IMR-90 (cell line): ENCODE measurements around the gene DUS1L. TPM values are rescaled to one million over a fixed set of nuclear protein-coding genes. Genes with fewer than 3 reads are reported as not detected.

Experiments
- ATAC-seq: fragments of 200-7000 bp; cut with Tn5 transposase; 2 replicates; pipeline ENCODE4 v1.9.1; 2020; ENCODE audit warnings: low read depth, mild to moderate bottlenecking, moderate library complexity
- BruUV-seq: library from RNA; stranded (reverse); fragments of 400-500 nt; replicated peaks from 2 replicates; lab custom pipeline; 2021; lab: Mats Ljungman, UMichigan
- CTCF ChIA-PET: fragments of 300-600 bp; formaldehyde crosslinking; extraction: SDS; loops from one replicate; lab custom pipeline; 2021; ENCODE audit warnings: antibody characterized with exemption; lab: Yijun Ruan, JAX
- POLR2A ChIA-PET: fragments of 300-600 bp; sonication (Branson Sonifier 250); formaldehyde crosslinking; loops from one replicate; lab custom pipeline; 2022; ENCODE audit warnings: antibody characterized with exemption; ENCODE audit not compliant: unreplicated experiment; lab: Charles Lee
- DNase-seq: peaks from one replicate; pipeline ENCODE4 v3.0.0; 2013
- H2AFZ ChIP-seq: replicated peaks from 2 replicates; pipeline ENCODE3; 2013; ENCODE audit warnings: low read length, mild to moderate bottlenecking; ENCODE audit not compliant: poor library complexity
- H2AK5ac ChIP-seq: 2 replicates; pipeline ENCODE4 v1.6.1; 2013; ENCODE audit warnings: low read depth, low read length, inconsistent platforms
- H2AK9ac ChIP-seq: replicated peaks from 2 replicates; pipeline ENCODE3; 2013; ENCODE audit warnings: mild to moderate bottlenecking, low read depth, low read length, moderate library complexity; ENCODE audit not compliant: poor library complexity
- H2BK120ac ChIP-seq: 2 replicates; pipeline ENCODE4 v1.6.1; 2013; ENCODE audit warnings: low read depth, low read length, inconsistent platforms
- H2BK15ac ChIP-seq: 3 replicates; pipeline ENCODE4 v1.6.1; 2013; ENCODE audit warnings: low read depth, low read length, inconsistent platforms
- H2BK20ac ChIP-seq: 2 replicates; pipeline ENCODE4 v1.6.1; 2013; ENCODE audit warnings: low read depth, mild to moderate bottlenecking, inconsistent platforms, low read length, moderate library complexity
- H2BK5ac ChIP-seq: 2 replicates; pipeline ENCODE4 v1.6.1; 2013; ENCODE audit warnings: mild to moderate bottlenecking, low read depth, low read length, inconsistent platforms; ENCODE audit not compliant: poor library complexity, severe bottlenecking
- H3K14ac ChIP-seq: replicated peaks from 2 replicates; pipeline ENCODE4 v1.6.1; 2013; ENCODE audit warnings: low read depth, low read length, inconsistent platforms
- H3K18ac ChIP-seq: 2 replicates; pipeline ENCODE4 v1.6.1; 2013; ENCODE audit warnings: low read depth, low read length, control low read depth
- H3K23ac ChIP-seq: 2 replicates; pipeline ENCODE4 v1.6.1; 2013; ENCODE audit warnings: low read depth, low read length, inconsistent platforms
- H3K27ac ChIP-seq: 2 replicates; pipeline ENCODE4 v1.5.1; 2013; ENCODE audit warnings: mild to moderate bottlenecking, control low read depth, low read length; ENCODE audit not compliant: insufficient read depth
- H3K27me3 ChIP-seq: 2 replicates; pipeline ENCODE4 v1.6.1; 2013; ENCODE audit warnings: low read length; ENCODE audit not compliant: control insufficient read depth, insufficient read depth
- H3K36me3 ChIP-seq: 2 replicates; pipeline ENCODE4 v1.6.1; 2013; ENCODE audit warnings: low read length, mixed read lengths; ENCODE audit not compliant: control insufficient read depth, insufficient read depth
- H3K4ac ChIP-seq: 2 replicates; pipeline ENCODE4 v1.6.1; 2013; ENCODE audit warnings: low read depth, low read length, inconsistent platforms
- H3K4me1 ChIP-seq: 2 replicates; pipeline ENCODE4 v1.6.1; 2013; ENCODE audit warnings: low read length, mixed read lengths; ENCODE audit not compliant: control insufficient read depth, insufficient read depth
- H3K4me2 ChIP-seq: 2 replicates; pipeline ENCODE4 v1.6.1; 2013; ENCODE audit warnings: low read depth, mild to moderate bottlenecking, control low read depth, low read length, moderate library complexity
- H3K4me3 ChIP-seq: 2 replicates; pipeline ENCODE4 v1.5.1; 2013; ENCODE audit warnings: low read depth, mild to moderate bottlenecking, control low read depth, low read length, moderate library complexity; ENCODE audit not compliant: insufficient read depth
- H3K56ac ChIP-seq: 2 replicates; pipeline ENCODE4 v1.6.1; 2013; ENCODE audit warnings: low read length, inconsistent platforms; ENCODE audit not compliant: insufficient read depth; ENCODE audit errors: extremely low read depth
- H3K79me1 ChIP-seq, 2 experiments: 2 replicates each; pipeline ENCODE4 v1.6.1; 2013; ENCODE audit warnings: low read length in 2 of 2, inconsistent platforms in 1 of 2, low read depth in 1 of 2
- H3K9ac ChIP-seq: 2 replicates; pipeline ENCODE4 v1.6.1; 2013; ENCODE audit warnings: low read depth, low read length, control low read depth
- H3K9me1 ChIP-seq: 2 replicates; pipeline ENCODE4 v1.6.1; 2013; ENCODE audit warnings: low read length, inconsistent platforms; ENCODE audit not compliant: insufficient read depth
- H3K9me3 ChIP-seq: 2 replicates; pipeline ENCODE4 v1.6.1; 2013; ENCODE audit warnings: low read length; ENCODE audit not compliant: control insufficient read depth, insufficient read depth
- H4K20me1 ChIP-seq: 2 replicates; pipeline ENCODE4 v1.6.1; 2013; ENCODE audit warnings: low read length, inconsistent platforms; ENCODE audit not compliant: insufficient read depth
- H4K5ac ChIP-seq: 2 replicates; pipeline ENCODE4 v1.6.1; 2013; ENCODE audit warnings: mild to moderate bottlenecking, low read depth, low read length, control low read depth
- H4K8ac ChIP-seq, 2 experiments: 2 replicates each; pipeline ENCODE4 v1.6.1; 2013; ENCODE audit warnings: low read depth in 2 of 2, low read length in 2 of 2, control low read depth in 1 of 2, inconsistent platforms in 1 of 2
- H4K91ac ChIP-seq: 2 replicates; pipeline ENCODE4 v1.6.1; 2013; ENCODE audit warnings: low read depth, low read length, inconsistent platforms; ENCODE audit not compliant: insufficient read depth
- CEBPB ChIP-seq: IDR thresholded peaks from 2 replicates; pipeline ENCODE4 v1.6.1; 2012; ENCODE audit warnings: low read depth, low read length, improper control_type of control experiment
- CHD1 ChIP-seq: IDR thresholded peaks from 2 replicates; pipeline ENCODE4 v1.6.1; 2012; ENCODE audit warnings: low read depth, low read length, improper control_type of control experiment
- NFE2L2 ChIP-seq: fragments of 150-350 bp; IDR thresholded peaks from 2 replicates; pipeline ENCODE4 v1.6.1; 2016; ENCODE audit warnings: low read depth, mild to moderate bottlenecking, low read length
- POLR2A ChIP-seq: IDR thresholded peaks from 2 replicates; pipeline ENCODE4 v1.6.1; 2012; ENCODE audit warnings: mild to moderate bottlenecking, low read depth, low read length
- RFX5 ChIP-seq: IDR thresholded peaks from 2 replicates; pipeline ENCODE4 v1.8.0; 2012; ENCODE audit warnings: low read depth, mild to moderate bottlenecking, low read length, moderate library complexity
- SMC3 ChIP-seq: fragments of 150-350 bp; IDR thresholded peaks from 2 replicates; pipeline ENCODE4 v1.6.1; 2016; ENCODE audit warnings: low read depth, mild to moderate bottlenecking, antibody characterized with exemption, low read length, moderate library complexity
- USF2 ChIP-seq: fragments of 150-350 bp; IDR thresholded peaks from 2 replicates; pipeline ENCODE4 v1.6.1; 2017; ENCODE audit warnings: mild to moderate bottlenecking, antibody characterized with exemption, low read length, low read depth
- WGBS, 2 experiments: methylation state at CpG; one replicate each; pipeline versions ENCODE4 v1.1.5 to v1.1.7; 2013; ENCODE audit warnings: missing lambda C conversion rate in 2 of 2; ENCODE audit not compliant: insufficient read length in 1 of 2; ENCODE audit errors: extremely low coverage in 2 of 2; 5-methylcytosine and 5-hydroxymethylcytosine counted together
- dilution Hi-C: fragments of 300-500 bp; cut with HindIII; formaldehyde crosslinking; loops from one replicate; pipeline ENCODE4 v1.14.3; 2018; ENCODE audit warnings: low sequenced_read_pairs; ENCODE audit not compliant: unreplicated experiment
- in situ Hi-C: fragments of 300-500 bp; cut with MboI; formaldehyde crosslinking; loops from 3 replicates; pipeline ENCODE4 v1.14.3; 2019; ENCODE audit warnings: low sequenced_read_pairs, inconsistent platforms, mixed read lengths
- intact Hi-C: fragments of 100-400 bp; cut with micrococcal nuclease; formaldehyde crosslinking; loops from 2 replicates; pipeline ENCODE4 v1.10.0; 2022
- polyA plus RNA-seq, 3 experiments: library from polyadenylated mRNA; depleted of rRNA; stranded (reverse); fragments of >200 nt; gene quantifications; 2 replicates each; pipeline ENCODE4 v1.2.3, GENCODE V29; 2012; ENCODE audit warnings: low replicate concordance in 1 of 3
- total RNA-seq: library from RNA; depleted of rRNA; stranded (reverse); fragments of >200 nt; gene quantifications from 2 replicates; pipeline ENCODE4 v1.2.3, GENCODE V29; 2012
- TF ChIP-seq, protein P1 (sequence below): conservative IDR thresholded peaks from 2 replicates; pipeline ENCODE4 v1.5.1; 2012; ENCODE audit warnings: mild to moderate bottlenecking, low read depth, low read length, improper control_type of control experiment
- TF ChIP-seq, protein P2 (sequence below): fragments of 150-350 bp; IDR thresholded peaks from 2 replicates; pipeline ENCODE4 v1.6.1; 2016; ENCODE audit warnings: low read depth, mild to moderate bottlenecking, low read length, moderate library complexity, borderline replicate concordance

DUS1L gene
- total and polyA plus RNA-seq, 2 of the 4 experiments (the other 2 are of a cell fraction), result 29.0 to 76.9 TPM

DNA sequence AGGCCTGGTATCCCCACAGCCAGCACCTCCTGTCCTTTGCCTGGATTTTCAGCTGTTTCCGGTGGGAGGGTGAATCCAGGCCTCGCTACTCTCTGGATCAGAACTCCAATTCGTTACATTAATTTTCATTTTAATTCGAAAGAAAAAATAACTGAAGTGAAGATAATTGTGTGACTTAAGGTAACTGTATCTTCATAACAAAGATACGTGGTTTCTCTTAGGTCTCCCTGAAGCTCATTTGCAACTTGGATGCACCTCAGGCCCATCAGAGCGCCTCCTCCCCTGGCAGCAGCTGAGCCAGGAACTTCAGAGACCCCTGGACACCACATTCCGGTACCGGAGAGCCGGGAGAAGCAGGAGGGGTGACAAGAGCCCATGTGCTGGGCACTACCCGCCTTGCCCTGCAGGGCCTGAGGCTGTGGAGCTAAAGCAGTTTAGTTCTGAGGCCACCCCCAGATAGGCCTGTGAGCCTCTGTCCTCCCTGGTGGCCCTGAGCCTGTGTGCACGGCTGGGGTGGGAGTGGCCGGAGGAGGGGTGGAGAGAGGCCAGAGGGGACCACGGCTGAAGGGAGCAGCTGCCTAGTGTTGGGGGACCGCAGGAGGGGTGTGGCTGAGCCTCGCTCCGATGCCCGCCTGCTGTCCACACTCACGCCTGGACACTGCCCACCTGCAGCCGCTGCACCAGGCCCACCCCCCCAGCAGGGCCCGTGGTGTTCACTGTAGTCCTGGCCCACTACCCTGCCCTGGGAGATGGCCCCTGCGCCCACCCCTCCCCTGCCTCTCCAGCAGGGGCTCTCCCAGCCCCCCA lies 11.4 kb upstream of the DUS1L start:
- Histone ChIP-seq H3K4me1 (no peaks in the 10 kb centered on the region), H3K36me3 (peaks cover 29% of the 10 kb centered on the region), H3K18ac (no peak overlapping the region), H3K9me3 (no peaks in the 10 kb centered on the region), H3K9ac (no peak overlapping the region), H3K27ac (no peak overlapping the region), H3K4me2 (no peak overlapping the region), H2BK15ac (no peak overlapping the region), H3K27me3 (no peaks in the 10 kb centered on the region), H2AK5ac (no peak overlapping the region), H4K91ac (no peak overlapping the region), H2BK20ac (no peak overlapping the region), H3K56ac (no peak overlapping the region), H4K20me1 (no peaks in the 10 kb centered on the region; the same call in 1 of the 2 replicates), H4K8ac (no peak overlapping the region), H2AK9ac (no peak overlapping the region), H3K23ac (no peak overlapping the region), H2AFZ (no peak overlapping the region), H3K4me3 (no peak overlapping the region), H3K79me1 (no peaks in the 10 kb centered on the region), H3K14ac (no peak overlapping the region), H3K4ac (no peak overlapping the region), H4K5ac (no peak overlapping the region), H2BK5ac (no peak overlapping the region), H3K9me1 (no peaks in the 10 kb centered on the region), H2BK120ac (no peak overlapping the region)
- DNase-seq (no peak), ATAC-seq (peak; percentile 52; the same call in 1 of the 2 replicates)
- dilution Hi-C loops, result no loop called here
- TF ChIP-seq CEBPB (no peak), POLR2A (no peak), CHD1 (no peak), SMC3 (no peak), NFE2L2 (no peak), USF2 (no peak), RFX5 (no peak)
- TF ChIP-seq, protein P1, sequence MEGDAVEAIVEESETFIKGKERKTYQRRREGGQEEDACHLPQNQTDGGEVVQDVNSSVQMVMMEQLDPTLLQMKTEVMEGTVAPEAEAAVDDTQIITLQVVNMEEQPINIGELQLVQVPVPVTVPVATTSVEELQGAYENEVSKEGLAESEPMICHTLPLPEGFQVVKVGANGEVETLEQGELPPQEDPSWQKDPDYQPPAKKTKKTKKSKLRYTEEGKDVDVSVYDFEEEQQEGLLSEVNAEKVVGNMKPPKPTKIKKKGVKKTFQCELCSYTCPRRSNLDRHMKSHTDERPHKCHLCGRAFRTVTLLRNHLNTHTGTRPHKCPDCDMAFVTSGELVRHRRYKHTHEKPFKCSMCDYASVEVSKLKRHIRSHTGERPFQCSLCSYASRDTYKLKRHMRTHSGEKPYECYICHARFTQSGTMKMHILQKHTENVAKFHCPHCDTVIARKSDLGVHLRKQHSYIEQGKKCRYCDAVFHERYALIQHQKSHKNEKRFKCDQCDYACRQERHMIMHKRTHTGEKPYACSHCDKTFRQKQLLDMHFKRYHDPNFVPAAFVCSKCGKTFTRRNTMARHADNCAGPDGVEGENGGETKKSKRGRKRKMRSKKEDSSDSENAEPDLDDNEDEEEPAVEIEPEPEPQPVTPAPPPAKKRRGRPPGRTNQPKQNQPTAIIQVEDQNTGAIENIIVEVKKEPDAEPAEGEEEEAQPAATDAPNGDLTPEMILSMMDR, result no peak
- TF ChIP-seq, protein P2, sequence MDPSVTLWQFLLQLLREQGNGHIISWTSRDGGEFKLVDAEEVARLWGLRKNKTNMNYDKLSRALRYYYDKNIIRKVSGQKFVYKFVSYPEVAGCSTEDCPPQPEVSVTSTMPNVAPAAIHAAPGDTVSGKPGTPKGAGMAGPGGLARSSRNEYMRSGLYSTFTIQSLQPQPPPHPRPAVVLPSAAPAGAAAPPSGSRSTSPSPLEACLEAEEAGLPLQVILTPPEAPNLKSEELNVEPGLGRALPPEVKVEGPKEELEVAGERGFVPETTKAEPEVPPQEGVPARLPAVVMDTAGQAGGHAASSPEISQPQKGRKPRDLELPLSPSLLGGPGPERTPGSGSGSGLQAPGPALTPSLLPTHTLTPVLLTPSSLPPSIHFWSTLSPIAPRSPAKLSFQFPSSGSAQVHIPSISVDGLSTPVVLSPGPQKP, result no peak
- ChIA-PET CTCF (no interaction called here), POLR2A (no interaction called here)
- BruUV-seq, result no TSS peak
- in situ Hi-C loops, result no loop called here
- intact Hi-C loops, result no loop called here
- 63% methylated on average over 8 of the region's 21 CpGs; no CpG with 5 or more reads in 1 of the 2 experiments for WGBS, 2 experiments
